HL-60 (cell line): ENCODE data around the gene IMMP2L.

Experiments used
- CTCF ChIP-seq: IDR thresholded peaks from one replicate; pipeline ENCODE4 v1.5.1; 2011; ENCODE audit warnings: low read length, control low read depth, inconsistent platforms; ENCODE audit not compliant: insufficient read depth
- GABPA ChIP-seq: IDR thresholded peaks from 2 replicates; pipeline ENCODE4 v1.6.1; 2012; ENCODE audit warnings: low read depth
- POLR2AphosphoS5 ChIP-seq: IDR thresholded peaks from 2 replicates; pipeline ENCODE4 v1.6.1; 2012; ENCODE audit warnings: low read depth
- REST ChIP-seq: IDR thresholded peaks from 2 replicates; pipeline ENCODE4 v1.6.1; 2012; ENCODE audit warnings: low read depth; ENCODE audit not compliant: insufficient replicate concordance

GRCh38 chr7:110938165-110938564 lies 624.1 kb downstream of the IMMP2L start:
- TF ChIP-seq POLR2AphosphoS5 (no peak), CTCF (no peak), REST (no peak), GABPA (no peak)
